ENCODE results near the gene NEK9. TPM values are rescaled to one million over a fixed set of nuclear protein-coding genes. Genes with fewer than 3 reads are reported as not detected.
A peak's percentile ranks its signal among the peaks of the same experiment; 100 is the strongest.

The NEK9 gene
- polyA plus RNA-seq, 2 donors = 18.6 to 27.8 TPM

DNA sequence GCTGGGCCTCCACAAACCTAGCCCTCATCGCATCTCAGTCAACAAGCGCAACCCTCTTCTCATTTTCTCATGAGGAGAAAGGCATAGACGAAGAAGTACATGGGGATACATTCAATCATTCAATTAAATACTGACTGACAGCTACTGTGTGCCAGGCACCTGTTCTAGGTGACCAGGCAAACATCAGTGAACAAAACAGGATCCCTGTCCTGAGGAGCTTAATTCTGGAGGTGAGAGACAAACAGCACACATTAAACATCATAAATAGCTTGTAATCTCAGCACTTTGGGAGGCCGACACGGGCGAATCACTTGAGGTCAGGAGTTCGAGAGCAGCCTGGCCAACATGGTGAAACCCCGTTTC lies 62.7 kb downstream of the NEK9 start:
- no peaks in the 10 kb centered on the region for H3K9me3 ChIP-seq (ENCODE audit: control insufficient read depth in 2 of 2, insufficient read depth in 1 of 2, low read depth in 1 of 2, low read length in 1 of 2)
- H3K4me3 ChIP-seq (ENCODE audit: low read depth in 1 of 2, low read length in 2 of 2) = peak overlapping the region; percentile 76 to 79
- H3K36me3 ChIP-seq (ENCODE audit: control insufficient read depth in 2 of 2, insufficient read depth in 2 of 2, low read length in 1 of 2) = no peaks in the 10 kb centered on the region
- WGBS, 2 donors = 56% methylated on average over 8 of the region's 8 CpGs
- H3K27ac ChIP-seq (ENCODE audit: low read depth in 2 of 2, low read length in 1 of 2) = no peak overlapping the region
- H3K4me1 ChIP-seq (ENCODE audit: control insufficient read depth in 2 of 2, insufficient read depth in 2 of 2, low read length in 1 of 2) = no peaks in the 10 kb centered on the region
- H3K27me3 ChIP-seq (ENCODE audit: control insufficient read depth in 1 of 2, insufficient read depth in 2 of 2, low read length in 2 of 2) = no peaks in the 10 kb centered on the region

GRCh38 chr14:75063491-75064204 lies 63.2 kb downstream of the NEK9 start, which contains the start of gene ACYP1:
ACYP1 (minus strand) TSS chr14:75064024; CDS start chr14:75063553, 471 bp downstream.
- H3K4me1 ChIP-seq (ENCODE audit: control insufficient read depth in 2 of 2, insufficient read depth in 2 of 2, low read length in 1 of 2) = no peaks in the 10 kb centered on the region
- peak within 1 kb of the TSS; percentile 69 to 85 for H3K27ac ChIP-seq (ENCODE audit: low read depth in 2 of 2, low read length in 1 of 2)
- peak within 1 kb of the TSS; percentile 76 to 79 for H3K4me3 ChIP-seq (ENCODE audit: low read depth in 1 of 2, low read length in 2 of 2)
- H3K27me3 ChIP-seq (ENCODE audit: control insufficient read depth in 1 of 2, insufficient read depth in 2 of 2, low read length in 2 of 2) = no peaks in the 10 kb centered on the region
- H3K9me3 ChIP-seq (ENCODE audit: control insufficient read depth in 2 of 2, insufficient read depth in 1 of 2, low read depth in 1 of 2, low read length in 1 of 2) = no peaks in the 10 kb centered on the region
- H3K36me3 ChIP-seq (ENCODE audit: control insufficient read depth in 2 of 2, insufficient read depth in 2 of 2, low read length in 1 of 2) = no peaks in the 10 kb centered on the region
- WGBS, 2 donors = 0% methylated on average over 34 of the region's 34 CpGs

- Histone ChIP-seq H3K27me3 (ENCODE audit: control insufficient read depth in 1 of 2, insufficient read depth in 2 of 2, low read length in 2 of 2) (no peaks in the 10 kb centered on the region), H3K4me3 (ENCODE audit: low read depth in 1 of 2, low read length in 2 of 2) (peak overlapping the region; percentile 76 to 79), H3K9me3 (ENCODE audit: control insufficient read depth in 2 of 2, insufficient read depth in 1 of 2, low read depth in 1 of 2, low read length in 1 of 2) (no peaks in the 10 kb centered on the region), H3K4me1 (ENCODE audit: control insufficient read depth in 2 of 2, insufficient read depth in 2 of 2, low read length in 1 of 2) (no peaks in the 10 kb centered on the region), H3K36me3 (ENCODE audit: control insufficient read depth in 2 of 2, insufficient read depth in 2 of 2, low read length in 1 of 2) (no peaks in the 10 kb centered on the region), H3K27ac (ENCODE audit: low read depth in 2 of 2, low read length in 1 of 2) (peak overlapping the region; percentile 69 to 85)
- WGBS, 2 donors = 9 to 11% methylated on average over 5 of the region's 5 CpGs
Observed at GRCh38 chr14:75063013-75063412, 63.8 kb downstream of the NEK9 start.

DNA sequence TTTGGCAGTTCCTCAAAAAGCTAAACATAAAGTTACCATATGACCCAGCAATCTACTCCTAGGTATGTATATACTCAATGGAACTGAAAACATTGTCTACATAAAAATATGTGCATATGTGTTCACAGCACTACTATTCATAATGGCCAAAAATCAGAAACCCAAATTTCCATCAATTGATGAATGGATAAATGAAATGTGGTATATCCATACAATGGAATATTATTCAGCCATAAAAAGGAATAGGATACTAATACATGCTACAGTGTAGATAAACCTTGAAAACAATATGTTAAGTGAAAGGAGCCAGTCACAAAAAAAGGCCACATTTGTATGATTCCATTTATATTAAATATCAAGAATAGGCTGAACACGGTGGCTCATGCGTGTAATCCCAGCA lies 66.4 kb downstream of the NEK9 start:
- Histone ChIP-seq H3K27me3 (ENCODE audit: control insufficient read depth in 1 of 2, insufficient read depth in 2 of 2, low read length in 2 of 2) (no peaks in the 10 kb centered on the region), H3K27ac (ENCODE audit: low read depth in 2 of 2, low read length in 1 of 2) (no peak overlapping the region), H3K36me3 (ENCODE audit: control insufficient read depth in 2 of 2, insufficient read depth in 2 of 2, low read length in 1 of 2) (no peaks in the 10 kb centered on the region), H3K9me3 (ENCODE audit: control insufficient read depth in 2 of 2, insufficient read depth in 1 of 2, low read depth in 1 of 2, low read length in 1 of 2) (no peaks in the 10 kb centered on the region), H3K4me1 (ENCODE audit: control insufficient read depth in 2 of 2, insufficient read depth in 2 of 2, low read length in 1 of 2) (no peaks in the 10 kb centered on the region), H3K4me3 (ENCODE audit: low read depth in 1 of 2, low read length in 2 of 2) (no peak overlapping the region)
- WGBS, 2 donors = 50 to 73% methylated on average over 2 of the region's 2 CpGs

- no peak overlapping the region for H3K27ac ChIP-seq (ENCODE audit: low read depth in 2 of 2, low read length in 1 of 2)
- no peak overlapping the region for H3K4me3 ChIP-seq (ENCODE audit: low read depth in 1 of 2, low read length in 2 of 2)
- H3K9me3 ChIP-seq (ENCODE audit: control insufficient read depth in 2 of 2, insufficient read depth in 1 of 2, low read depth in 1 of 2, low read length in 1 of 2) = no peaks in the 10 kb centered on the region
- no peaks in the 10 kb centered on the region for H3K27me3 ChIP-seq (ENCODE audit: control insufficient read depth in 1 of 2, insufficient read depth in 2 of 2, low read length in 2 of 2)
- H3K36me3 ChIP-seq (ENCODE audit: control insufficient read depth in 2 of 2, insufficient read depth in 2 of 2, low read length in 1 of 2) = no peaks in the 10 kb centered on the region
- WGBS, 2 donors = 74 to 76% methylated on average over 2 of the region's 2 CpGs
- H3K4me1 ChIP-seq (ENCODE audit: control insufficient read depth in 2 of 2, insufficient read depth in 2 of 2, low read length in 1 of 2) = no peaks in the 10 kb centered on the region
Observed at GRCh38 chr14:75059642-75060041, 67.2 kb downstream of the NEK9 start.

- peaks cover 0 to under 1% of the 10 kb centered on the region in 2 donors for H3K4me1 ChIP-seq (ENCODE audit: control insufficient read depth in 2 of 2, insufficient read depth in 2 of 2, low read length in 1 of 2)
- H3K27me3 ChIP-seq (ENCODE audit: control insufficient read depth in 1 of 2, insufficient read depth in 2 of 2, low read length in 2 of 2) = no peaks in the 10 kb centered on the region
- no peaks in the 10 kb centered on the region for H3K9me3 ChIP-seq (ENCODE audit: control insufficient read depth in 2 of 2, insufficient read depth in 1 of 2, low read depth in 1 of 2, low read length in 1 of 2)
- H3K27ac ChIP-seq (ENCODE audit: low read depth in 2 of 2, low read length in 1 of 2) = no peak overlapping the region
- WGBS, 2 donors = 36 to 40% methylated on average over 1 of the region's 1 CpG
- H3K4me3 ChIP-seq (ENCODE audit: low read depth in 1 of 2, low read length in 2 of 2) = no peak overlapping the region
- H3K36me3 ChIP-seq (ENCODE audit: control insufficient read depth in 2 of 2, insufficient read depth in 2 of 2, low read length in 1 of 2) = no peaks in the 10 kb centered on the region
Observed at GRCh38 chr14:75054421-75054820, 72.4 kb downstream of the NEK9 start.

- WGBS, 2 donors = 56 to 61% methylated on average over 5 of the region's 5 CpGs
- H3K36me3 ChIP-seq (ENCODE audit: control insufficient read depth in 2 of 2, insufficient read depth in 2 of 2, low read length in 1 of 2) = no peaks in the 10 kb centered on the region
- H3K27me3 ChIP-seq (ENCODE audit: control insufficient read depth in 1 of 2, insufficient read depth in 2 of 2, low read length in 2 of 2) = no peaks in the 10 kb centered on the region
- H3K4me3 ChIP-seq (ENCODE audit: low read depth in 1 of 2, low read length in 2 of 2) = no peak overlapping the region
- H3K27ac ChIP-seq (ENCODE audit: low read depth in 2 of 2, low read length in 1 of 2) = no peak overlapping the region
- H3K9me3 ChIP-seq (ENCODE audit: control insufficient read depth in 2 of 2, insufficient read depth in 1 of 2, low read depth in 1 of 2, low read length in 1 of 2) = no peaks in the 10 kb centered on the region
- peaks cover 0 to 2% of the 10 kb centered on the region in 2 donors for H3K4me1 ChIP-seq (ENCODE audit: control insufficient read depth in 2 of 2, insufficient read depth in 2 of 2, low read length in 1 of 2)
Observed at GRCh38 chr14:75053396-75054291, 73.2 kb downstream of the NEK9 start.

DNA sequence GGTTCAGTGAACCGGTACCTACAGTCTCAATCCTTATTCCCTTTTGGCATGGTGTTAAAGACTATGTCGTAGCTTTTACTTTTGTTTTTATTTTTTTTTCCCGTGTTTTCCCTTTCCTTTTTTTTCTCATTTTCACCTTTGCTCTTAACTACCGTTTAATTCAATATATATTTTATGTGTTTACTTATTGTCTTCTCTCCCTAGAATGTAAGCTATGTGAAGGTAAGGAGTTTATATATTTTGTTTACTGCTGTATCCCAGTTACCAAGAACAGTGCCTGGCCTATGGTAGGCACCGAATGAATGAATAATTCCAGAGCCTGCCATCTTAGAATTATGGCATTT lies 75.3 kb downstream of the NEK9 start:
- H3K27ac ChIP-seq (ENCODE audit: low read depth in 2 of 2, low read length in 1 of 2) = peak overlapping the region; percentile 82 to 85
- no peaks in the 10 kb centered on the region for H3K27me3 ChIP-seq (ENCODE audit: control insufficient read depth in 1 of 2, insufficient read depth in 2 of 2, low read length in 2 of 2)
- H3K4me3 ChIP-seq (ENCODE audit: low read depth in 1 of 2, low read length in 2 of 2) = peak overlapping the region; percentile 60 to 75
- H3K36me3 ChIP-seq (ENCODE audit: control insufficient read depth in 2 of 2, insufficient read depth in 2 of 2, low read length in 1 of 2) = no peaks in the 10 kb centered on the region
- no peaks in the 10 kb centered on the region for H3K9me3 ChIP-seq (ENCODE audit: control insufficient read depth in 2 of 2, insufficient read depth in 1 of 2, low read depth in 1 of 2, low read length in 1 of 2)
- peaks cover 0 to 2% of the 10 kb centered on the region in 2 donors for H3K4me1 ChIP-seq (ENCODE audit: control insufficient read depth in 2 of 2, insufficient read depth in 2 of 2, low read length in 1 of 2)
- WGBS, 2 donors = 21 to 23% methylated on average over 5 of the region's 5 CpGs

GRCh38 chr14:75050852-75051555 lies 75.8 kb downstream of the NEK9 start, which contains the start of gene MLH3:
MLH3 (minus strand) TSS chr14:75051467; CDS start chr14:75049655, 1,812 bp downstream.
- no peaks in the 10 kb centered on the region for H3K9me3 ChIP-seq (ENCODE audit: control insufficient read depth in 2 of 2, insufficient read depth in 1 of 2, low read depth in 1 of 2, low read length in 1 of 2)
- H3K27me3 ChIP-seq (ENCODE audit: control insufficient read depth in 1 of 2, insufficient read depth in 2 of 2, low read length in 2 of 2) = no peaks in the 10 kb centered on the region
- no peaks in the 10 kb centered on the region for H3K36me3 ChIP-seq (ENCODE audit: control insufficient read depth in 2 of 2, insufficient read depth in 2 of 2, low read length in 1 of 2)
- peak within 1 kb of the TSS; percentile 60 to 75 for H3K4me3 ChIP-seq (ENCODE audit: low read depth in 1 of 2, low read length in 2 of 2)
- peak within 1 kb of the TSS; percentile 82 to 85 for H3K27ac ChIP-seq (ENCODE audit: low read depth in 2 of 2, low read length in 1 of 2)
- WGBS, 2 donors = 1% methylated on average over 56 to 59 of the region's 59 CpGs
- peaks cover 0 to 2% of the 10 kb centered on the region in 2 donors for H3K4me1 ChIP-seq (ENCODE audit: control insufficient read depth in 2 of 2, insufficient read depth in 2 of 2, low read length in 1 of 2)
